Neuron (in vitro differentiated cells): ENCODE data around the gene POLR3G.

ENCODE experiments used
- H2AFZ ChIP-seq: one replicate; pipeline ENCODE4 v1.6.1; 2013; ENCODE audit warnings: low read depth, mild to moderate bottlenecking, inconsistent platforms, low read length, moderate library complexity
- H3K27me3 ChIP-seq: one replicate; pipeline ENCODE4 v1.6.1; 2013; ENCODE audit warnings: low read length; ENCODE audit not compliant: insufficient read depth
- H3K36me3 ChIP-seq: one replicate; pipeline ENCODE4 v1.6.1; 2013; ENCODE audit warnings: low read length; ENCODE audit not compliant: insufficient read depth
- H3K4me1 ChIP-seq: one replicate; pipeline ENCODE4 v1.6.1; 2013; ENCODE audit warnings: low read length; ENCODE audit not compliant: insufficient read depth
- H3K4me3 ChIP-seq: 2 replicates; pipeline ENCODE4 v1.5.1; 2013; ENCODE audit warnings: mild to moderate bottlenecking, low read length, moderate library complexity
- H3K9me3 ChIP-seq: one replicate; pipeline ENCODE4 v1.6.1; 2013; ENCODE audit warnings: low read length

POLR3G gene

DNA sequence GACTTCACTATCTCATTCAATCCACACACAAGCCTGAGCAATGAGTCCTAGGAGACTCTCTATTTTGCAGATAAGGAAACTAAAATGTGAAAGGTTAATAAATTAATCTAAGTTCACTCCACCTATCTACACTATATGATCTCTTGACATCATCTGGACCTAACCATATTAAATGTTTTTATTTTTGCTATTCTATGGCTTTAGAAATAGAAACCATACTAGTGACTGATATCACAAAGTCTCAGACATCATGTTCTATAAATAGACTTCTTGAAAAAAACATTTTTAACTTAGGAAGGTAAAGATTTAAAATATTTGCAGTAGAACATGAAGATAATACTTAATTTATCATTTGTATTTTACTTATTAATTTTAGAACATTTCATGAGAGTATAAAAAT, 74.6 kb downstream of the POLR3G start:
- Histone ChIP-seq H3K4me1 (peaks cover 52% of the 10 kb centered on the region), H3K9me3 (no peaks in the 10 kb centered on the region), H3K36me3 (no peaks in the 10 kb centered on the region), H2AFZ (peak overlapping the region; percentile 44), H3K4me3 (no peak overlapping the region), H3K27me3 (no peaks in the 10 kb centered on the region)

DNA sequence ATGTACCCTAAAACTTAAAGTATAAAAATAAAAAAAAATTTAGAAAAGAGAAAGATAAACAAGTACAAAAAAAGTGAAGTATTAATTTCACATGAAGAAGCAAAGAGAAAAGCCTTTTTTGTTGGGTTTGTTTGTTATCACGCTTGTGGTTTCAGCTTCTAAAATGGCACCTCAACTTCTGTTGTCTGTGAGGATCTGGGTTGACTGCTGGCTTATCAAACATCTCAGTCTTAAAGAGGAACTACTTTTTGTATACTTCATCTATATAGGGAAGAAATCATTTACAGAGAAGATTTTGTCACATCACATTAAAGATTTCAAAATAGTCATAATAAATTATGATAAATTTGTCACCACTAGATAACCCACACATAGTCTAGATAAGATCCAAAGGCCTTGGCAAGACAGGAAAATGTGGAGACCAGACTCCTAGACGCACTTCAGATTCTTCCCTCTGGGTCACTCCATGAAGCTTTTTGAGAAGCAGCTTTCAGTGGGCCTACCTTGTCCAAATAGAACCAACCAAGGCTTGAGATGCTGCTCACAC, 75.1 kb downstream of the POLR3G start:
- Histone ChIP-seq H3K9me3 (no peaks in the 10 kb centered on the region), H3K4me1 (peaks cover 58% of the 10 kb centered on the region), H3K4me3 (no peak overlapping the region), H3K36me3 (no peaks in the 10 kb centered on the region), H3K27me3 (no peaks in the 10 kb centered on the region), H2AFZ (no peak overlapping the region)

DNA sequence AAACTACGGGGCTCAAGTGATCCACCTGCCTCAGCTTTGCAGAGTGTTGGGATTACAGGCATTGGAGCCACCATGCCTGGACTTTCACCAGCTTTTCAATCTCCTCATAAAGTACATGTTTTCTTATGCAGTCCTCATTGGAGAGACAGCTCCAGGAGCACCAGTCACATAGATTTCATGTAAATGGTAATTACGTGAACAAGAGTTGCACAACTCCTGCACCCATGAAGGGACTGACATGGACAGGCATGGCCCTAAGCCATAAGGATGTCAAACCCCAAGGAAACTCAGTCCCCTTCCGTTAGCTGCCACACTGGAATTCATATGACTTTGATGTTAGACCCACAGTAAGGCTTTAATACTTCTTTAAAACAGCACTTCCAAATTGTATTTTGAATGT, 76.3 kb downstream of the POLR3G start:
- no peaks in the 10 kb centered on the region for H3K36me3 ChIP-seq
- peaks cover 61% of the 10 kb centered on the region for H3K4me1 ChIP-seq
- H3K9me3 ChIP-seq: no peaks in the 10 kb centered on the region
- H3K27me3 ChIP-seq: no peaks in the 10 kb centered on the region
- H2AFZ ChIP-seq: no peak overlapping the region
- no peak overlapping the region for H3K4me3 ChIP-seq

- Histone ChIP-seq H3K4me1 (peaks cover 60% of the 10 kb centered on the region), H3K36me3 (no peaks in the 10 kb centered on the region), H2AFZ (no peak overlapping the region), H3K4me3 (no peak overlapping the region), H3K9me3 (no peaks in the 10 kb centered on the region), H3K27me3 (no peaks in the 10 kb centered on the region)
Observed at GRCh38 chr5:90551376-90551775, 76.7 kb downstream of the POLR3G start.

DNA sequence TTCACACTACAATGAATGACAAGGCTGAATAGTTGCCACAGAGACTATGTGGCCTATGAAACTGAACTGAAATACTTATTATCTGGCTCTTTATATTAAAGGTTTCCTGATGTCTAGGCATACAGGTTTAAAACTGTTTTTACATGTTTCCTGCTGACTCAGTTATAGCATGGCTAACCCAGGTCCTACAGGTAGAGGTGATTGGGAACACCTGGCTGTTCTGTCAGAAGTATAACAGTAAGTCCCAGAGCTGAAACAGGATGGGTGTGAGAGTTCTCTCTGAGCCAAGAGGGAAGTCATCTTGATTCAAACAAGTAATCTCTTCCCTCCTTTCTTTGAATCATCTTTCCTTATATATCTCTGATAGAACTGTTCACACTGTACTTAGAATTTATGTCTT, 79.0 kb downstream of the POLR3G start:
- Histone ChIP-seq H3K9me3 (no peaks in the 10 kb centered on the region), H3K4me1 (peaks cover 54% of the 10 kb centered on the region), H3K4me3 (no peak overlapping the region), H3K36me3 (no peaks in the 10 kb centered on the region), H3K27me3 (no peaks in the 10 kb centered on the region), H2AFZ (no peak overlapping the region)

DNA sequence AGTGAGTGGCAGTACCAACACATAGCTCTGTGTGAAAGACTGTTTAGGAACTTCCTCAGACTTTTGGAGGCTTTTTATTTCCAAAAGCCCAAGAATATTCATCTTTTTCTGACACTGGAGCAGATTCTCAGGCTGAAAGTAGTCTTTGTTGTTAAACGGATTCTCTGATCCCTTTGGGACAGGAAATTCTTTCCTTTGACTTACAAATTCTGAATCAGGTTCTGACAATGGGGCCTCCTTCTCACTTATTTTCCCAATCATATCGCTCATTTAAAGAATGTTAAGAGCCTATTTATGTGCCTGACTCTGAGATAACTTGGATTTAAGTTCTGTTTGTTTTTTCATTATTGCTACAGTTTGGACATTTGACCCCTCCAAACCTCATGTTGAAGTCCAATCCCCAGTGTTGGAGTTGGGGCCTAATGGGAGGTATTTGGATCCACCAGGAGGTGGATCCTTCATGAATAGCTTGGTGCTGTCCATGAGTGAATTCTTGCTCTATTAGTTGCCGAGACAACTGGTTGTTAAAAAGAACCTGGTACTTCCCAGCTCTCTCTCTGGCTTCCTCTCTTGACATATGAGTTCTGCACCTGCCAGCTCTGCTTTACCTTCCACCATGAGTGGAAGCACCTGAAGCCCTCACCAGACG, 79.8 kb downstream of the POLR3G start:
- Histone ChIP-seq H3K4me1 (peaks cover 48% of the 10 kb centered on the region), H3K4me3 (no peak overlapping the region), H3K36me3 (no peaks in the 10 kb centered on the region), H2AFZ (no peak overlapping the region), H3K27me3 (no peaks in the 10 kb centered on the region), H3K9me3 (no peaks in the 10 kb centered on the region)

DNA sequence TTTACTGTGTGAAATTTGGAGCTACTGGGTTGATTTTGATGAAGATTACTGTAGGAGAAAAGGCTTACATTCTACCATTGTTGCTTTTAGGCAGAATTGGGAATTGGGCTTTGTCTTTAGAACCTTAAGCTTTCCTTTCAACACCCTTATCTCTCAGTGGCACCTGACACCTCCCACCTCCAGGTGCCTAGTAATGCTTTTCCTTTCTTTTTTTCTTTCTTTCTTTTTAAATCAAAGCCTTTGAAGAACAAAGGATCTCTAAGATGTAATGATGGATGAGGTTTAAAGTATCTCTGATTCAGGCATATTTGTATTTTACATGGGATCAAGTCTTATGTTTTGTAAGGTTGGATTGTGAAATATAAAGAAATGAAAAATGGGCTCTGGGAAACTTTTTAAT, 81.0 kb downstream of the POLR3G start:
- H3K4me1 ChIP-seq: peaks cover 51% of the 10 kb centered on the region
- no peak overlapping the region for H2AFZ ChIP-seq
- no peaks in the 10 kb centered on the region for H3K9me3 ChIP-seq
- no peaks in the 10 kb centered on the region for H3K36me3 ChIP-seq
- no peaks in the 10 kb centered on the region for H3K27me3 ChIP-seq
- H3K4me3 ChIP-seq: no peak overlapping the region

- peak overlapping the region; percentile 18 for H2AFZ ChIP-seq
- H3K27me3 ChIP-seq: no peaks in the 10 kb centered on the region
- peak overlapping the region; percentile 85 for H3K4me3 ChIP-seq
- H3K4me1 ChIP-seq: peaks cover 68% of the 10 kb centered on the region
- no peaks in the 10 kb centered on the region for H3K9me3 ChIP-seq
- no peaks in the 10 kb centered on the region for H3K36me3 ChIP-seq
Observed at GRCh38 chr5:90557391-90557790, 82.7 kb downstream of the POLR3G start.

DNA sequence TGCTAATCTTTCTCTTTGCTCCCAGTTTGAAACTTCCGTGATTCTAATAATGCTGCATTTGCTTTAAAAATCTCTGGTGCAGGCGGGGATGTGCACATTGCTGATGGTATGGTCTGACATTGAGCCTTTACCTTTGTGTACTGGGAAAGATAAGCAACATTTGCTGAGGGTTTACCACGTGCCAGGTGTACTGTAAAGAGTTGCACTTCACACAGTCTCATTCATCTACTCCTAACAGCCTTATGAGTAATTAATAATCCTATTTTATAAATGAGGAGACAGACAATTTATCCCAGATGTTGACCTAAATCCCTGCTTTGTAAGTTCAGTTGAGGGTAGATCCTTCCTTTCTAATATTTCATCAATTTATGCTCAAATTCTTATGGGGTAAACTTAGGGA, 83.2 kb downstream of the POLR3G start:
- Histone ChIP-seq H3K9me3 (no peaks in the 10 kb centered on the region), H2AFZ (peak overlapping the region; percentile 18), H3K27me3 (no peaks in the 10 kb centered on the region), H3K36me3 (no peaks in the 10 kb centered on the region), H3K4me1 (peaks cover 73% of the 10 kb centered on the region), H3K4me3 (peak overlapping the region; percentile 85)

DNA sequence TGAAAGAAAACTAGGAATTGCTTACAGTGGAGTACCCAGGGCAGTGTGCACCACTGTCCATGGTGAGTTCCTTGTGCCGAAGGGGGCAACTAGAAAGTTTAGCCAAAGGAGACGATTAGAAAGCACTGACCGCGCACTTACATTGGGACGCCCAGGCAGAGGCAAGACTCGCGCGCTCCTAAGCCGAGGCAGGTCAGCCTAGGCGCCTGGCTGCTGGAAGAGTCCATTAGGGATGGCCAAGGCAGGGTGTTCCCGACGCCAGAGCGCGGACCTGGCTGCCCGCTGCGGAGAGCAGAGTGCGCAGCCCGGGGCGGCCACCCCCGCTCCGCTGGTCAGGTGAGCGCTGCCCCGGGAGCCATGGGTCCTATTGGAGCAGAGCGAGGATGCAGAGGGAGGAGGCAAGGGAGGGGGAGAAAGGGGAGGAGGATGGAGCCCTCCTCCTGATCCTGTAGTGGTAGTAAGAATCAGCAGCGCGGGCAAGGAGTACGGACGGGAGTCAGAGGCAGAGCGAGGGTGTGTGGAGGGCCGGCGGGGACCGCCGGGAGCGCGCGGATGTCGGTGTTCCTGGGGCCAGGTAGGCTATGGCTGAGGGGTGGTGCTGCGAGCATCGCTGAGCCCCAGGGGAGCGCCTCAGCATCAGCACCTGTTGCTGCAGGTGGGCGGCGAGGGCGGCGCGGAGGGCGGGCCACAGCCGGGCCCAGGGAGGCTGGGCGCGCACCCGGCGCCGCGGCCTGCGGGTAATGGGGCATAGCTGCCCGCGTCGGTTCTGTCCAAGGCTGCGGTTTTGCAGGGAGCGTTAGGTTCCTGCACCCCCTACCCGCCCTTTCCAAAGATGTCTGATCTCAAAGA, 83.9 kb downstream of the POLR3G start, which contains the start of gene ADGRV1:
Gene ADGRV1 (plus strand): TSS at position 454 of the 849 bp plus-strand sequence. CDS start 99 bp downstream, at position 553.
- Histone ChIP-seq H2AFZ (peak within 1 kb of the TSS; percentile 68), H3K4me1 (peaks cover 76% of the 10 kb centered on the region), H3K9me3 (no peaks in the 10 kb centered on the region), H3K36me3 (no peaks in the 10 kb centered on the region), H3K27me3 (no peaks in the 10 kb centered on the region), H3K4me3 (peak within 1 kb of the TSS; percentile 85)

GRCh38 chr5:90560771-90561170, 86.1 kb downstream of the POLR3G start:
- H3K4me3 ChIP-seq: peak overlapping the region; percentile 85
- peaks cover 61% of the 10 kb centered on the region for H3K4me1 ChIP-seq
- H2AFZ ChIP-seq: no peak overlapping the region
- no peaks in the 10 kb centered on the region for H3K27me3 ChIP-seq
- H3K9me3 ChIP-seq: no peaks in the 10 kb centered on the region
- H3K36me3 ChIP-seq: no peaks in the 10 kb centered on the region

GRCh38 chr5:90561766-90562165, 87.1 kb downstream of the POLR3G start:
- Histone ChIP-seq H3K9me3 (no peaks in the 10 kb centered on the region), H3K27me3 (no peaks in the 10 kb centered on the region), H3K4me1 (peaks cover 52% of the 10 kb centered on the region), H3K4me3 (peak overlapping the region; percentile 85), H3K36me3 (no peaks in the 10 kb centered on the region), H2AFZ (no peak overlapping the region)

DNA sequence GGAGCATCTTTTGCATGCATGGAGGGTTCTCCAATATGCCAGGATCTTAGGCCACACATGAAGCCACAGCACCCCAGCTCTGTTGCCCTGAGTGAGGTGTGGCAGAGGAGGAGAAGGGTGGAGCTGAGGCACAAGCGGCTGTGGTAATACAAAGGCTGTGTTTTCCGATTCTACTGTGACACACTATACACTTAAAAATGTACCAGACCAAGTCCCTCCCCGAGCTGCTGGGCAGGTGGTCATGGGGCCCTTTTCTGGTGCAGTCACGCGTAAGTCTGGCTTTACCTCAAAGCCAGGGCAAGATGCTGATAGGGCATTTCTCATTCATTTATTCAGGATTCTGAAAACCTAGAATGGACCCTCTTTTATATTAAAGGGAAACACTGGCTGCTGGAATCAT, 87.7 kb downstream of the POLR3G start:
- H3K36me3 ChIP-seq: no peaks in the 10 kb centered on the region
- no peaks in the 10 kb centered on the region for H3K27me3 ChIP-seq
- peaks cover 47% of the 10 kb centered on the region for H3K4me1 ChIP-seq
- no peaks in the 10 kb centered on the region for H3K9me3 ChIP-seq
- H3K4me3 ChIP-seq: peak overlapping the region; percentile 85
- H2AFZ ChIP-seq: no peak overlapping the region
